HepG2 (cell line): ENCODE results near the gene PCDHGA1. TPM values are rescaled to one million over a fixed set of nuclear protein-coding genes. Genes with fewer than 3 reads are reported as not detected.
A peak's percentile ranks its signal among the peaks of the same experiment; 100 is the strongest.

Experiments
- ELF4 ChIP-seq: sonication (generic); formaldehyde crosslinking; IDR thresholded peaks from 2 replicates; pipeline ENCODE4 v1.5.0; 2020; ENCODE audit warnings: missing genetic modification reagents, mild to moderate bottlenecking, moderate library complexity, borderline replicate concordance
- KAT2B ChIP-seq: fragments of 150-350 bp; IDR thresholded peaks from 2 replicates; pipeline ENCODE4 v1.6.1; 2014; ENCODE audit warnings: low read depth, low read length, borderline replicate concordance
- KLF11 ChIP-seq: IDR thresholded peaks from 2 replicates; pipeline ENCODE4 v1.6.1; 2016; ENCODE audit warnings: missing compliant biosample characterization
- NFE2 ChIP-seq: sonication (generic); formaldehyde crosslinking; IDR thresholded peaks from 2 replicates; pipeline ENCODE4 v1.4.0; 2020; ENCODE audit warnings: missing genetic modification reagents
- ONECUT2 ChIP-seq: sonication (generic); formaldehyde crosslinking; IDR thresholded peaks from 2 replicates; pipeline ENCODE4 v1.4.0; 2020; ENCODE audit warnings: missing genetic modification reagents
- PRMT3 ChIP-seq: sonication (generic); formaldehyde crosslinking; IDR thresholded peaks from 2 replicates; pipeline ENCODE4 v1.8.1; 2022; ENCODE audit warnings: low read depth, mild to moderate bottlenecking, moderate library complexity, missing genetic modification reagents, borderline replicate concordance
- TEAD3 ChIP-seq: optimal IDR thresholded peaks from 2 replicates; pipeline ENCODE3; 2016; ENCODE audit warnings: borderline replicate concordance
- TERF1 ChIP-seq: sonication (generic); formaldehyde crosslinking; IDR thresholded peaks from 2 replicates; pipeline ENCODE4 v1.8.0; 2022; ENCODE audit warnings: mild to moderate bottlenecking, missing genetic modification reagents, moderate library complexity
- ZNF678 ChIP-seq: sonication (generic); formaldehyde crosslinking; IDR thresholded peaks from 2 replicates; pipeline ENCODE4 v1.4.0; 2020; ENCODE audit warnings: mild to moderate bottlenecking, missing genetic modification reagents
- ZNF703 ChIP-seq: sonication (generic); formaldehyde crosslinking; IDR thresholded peaks from 2 replicates; pipeline ENCODE4 v1.5.1; 2020; ENCODE audit warnings: missing genetic modification reagents, mild to moderate bottlenecking, moderate library complexity, borderline replicate concordance
- ZNF777 ChIP-seq: sonication (generic); formaldehyde crosslinking; IDR thresholded peaks from 2 replicates; pipeline ENCODE4 v1.4.0; 2020; ENCODE audit warnings: missing genetic modification reagents
- ZNF800 ChIP-seq: sonication (generic); formaldehyde crosslinking; IDR thresholded peaks from 2 replicates; pipeline ENCODE4 v1.4.0; 2020; ENCODE audit warnings: missing genetic modification reagents
- ZNF879 ChIP-seq: sonication (generic); formaldehyde crosslinking; IDR thresholded peaks from 2 replicates; pipeline ENCODE4 v1.8.1; 2023; ENCODE audit warnings: missing genetic modification reagents
- polyA plus RNA-seq, 8 experiments: library from polyadenylated mRNA; depleted of rRNA in 3 of 8; stranded (reverse) in 7 of 8; unstranded in 1 of 8; fragments of >200 nt; fragmentation: Illumina TruSeq in 4 of 8; extraction: Trizol in 4 of 8; gene quantifications; 2 replicates each; pipeline versions ENCODE4 v1.2.1 to v1.2.3, GENCODE V29; 2011 to 2016; ENCODE audit warnings: low read depth in 4 of 8, missing spikeins in 1 of 8, mixed read lengths in 1 of 8; ENCODE audit not compliant: insufficient read depth in 1 of 8
- total RNA-seq, 5 experiments: library from RNA; depleted of rRNA; stranded (reverse); fragments of >200 nt; fragmentation: Illumina TruSeq; extraction: Trizol; gene quantifications; 2 replicates each; pipeline ENCODE4 v1.2.3, GENCODE V29; 2016; ENCODE audit warnings: low read depth in 1 of 5
- TF ChIP-seq, protein P1 (sequence below): sonication (generic); formaldehyde crosslinking; conservative IDR thresholded peaks from 2 replicates; pipeline ENCODE4 v1.4.0; 2020; ENCODE audit warnings: mild to moderate bottlenecking, missing genetic modification reagents, moderate library complexity
- TF ChIP-seq, protein P2 (sequence below): sonication (generic); formaldehyde crosslinking; IDR thresholded peaks from 2 replicates; pipeline ENCODE4 v1.8.1; 2022; ENCODE audit warnings: low read depth, mild to moderate bottlenecking, missing genetic modification reagents
- TF ChIP-seq, protein P3 (sequence below): IDR thresholded peaks from 2 replicates; pipeline ENCODE4 v1.6.1; 2016; ENCODE audit warnings: low read depth, borderline replicate concordance

PCDHGA1 gene
- total and polyA plus RNA-seq, 2 of the 13 experiments (the other 11 are each of a cell fraction or from before 2014, with no cell fraction given) = 0.31 to 0.40 TPM

DNA sequence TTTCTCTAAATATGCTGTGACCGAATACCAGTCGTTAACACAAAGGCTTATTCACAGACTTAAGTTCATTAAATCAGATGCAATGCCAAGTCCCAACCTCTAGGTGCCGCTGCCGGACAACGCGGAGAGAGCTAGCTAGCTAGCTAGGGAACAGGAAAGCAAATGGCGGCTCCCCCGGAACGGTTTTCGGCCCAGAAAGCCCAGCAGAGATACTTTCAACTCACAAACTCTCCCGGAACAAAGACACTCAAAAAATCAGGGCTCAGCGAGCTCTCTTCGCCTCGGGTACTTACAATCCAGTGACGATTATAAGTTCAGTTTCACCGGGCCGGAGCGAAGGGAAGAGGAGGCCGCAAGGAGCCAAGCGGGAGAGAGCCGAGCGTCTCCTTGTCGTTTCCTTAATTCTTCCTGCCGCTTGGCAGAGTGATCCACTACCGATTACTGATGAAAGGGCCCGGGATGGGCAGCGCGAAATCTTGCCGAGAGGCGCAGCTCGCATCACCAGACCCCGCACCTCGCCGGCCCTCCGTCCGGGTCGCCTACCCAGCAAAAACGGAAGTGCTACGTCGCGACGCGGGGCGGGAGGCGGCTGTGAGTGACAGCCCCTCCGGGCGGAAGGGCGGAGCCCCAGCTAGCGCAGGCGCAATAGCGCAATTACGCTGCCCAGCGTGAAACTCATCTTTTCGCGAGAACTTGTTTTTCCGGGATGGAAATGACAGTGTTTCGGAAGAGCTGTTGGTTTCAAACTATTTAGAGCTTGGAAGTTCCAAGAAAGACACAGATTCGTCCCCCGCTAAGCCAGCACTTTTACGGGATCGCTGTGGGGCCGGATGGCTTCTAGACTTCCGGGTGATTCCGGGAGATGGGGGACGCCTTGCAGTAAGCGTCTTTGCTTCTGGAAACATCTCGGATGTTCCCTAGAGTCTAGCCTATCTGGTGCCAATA, 9.8 kb upstream of the PCDHGA1 start, which contains the start of gene TAF7 (continued):
- no peak; the same call in 1 of the 2 replicates for TF ChIP-seq ZNF703
- TF ChIP-seq, protein P1, sequence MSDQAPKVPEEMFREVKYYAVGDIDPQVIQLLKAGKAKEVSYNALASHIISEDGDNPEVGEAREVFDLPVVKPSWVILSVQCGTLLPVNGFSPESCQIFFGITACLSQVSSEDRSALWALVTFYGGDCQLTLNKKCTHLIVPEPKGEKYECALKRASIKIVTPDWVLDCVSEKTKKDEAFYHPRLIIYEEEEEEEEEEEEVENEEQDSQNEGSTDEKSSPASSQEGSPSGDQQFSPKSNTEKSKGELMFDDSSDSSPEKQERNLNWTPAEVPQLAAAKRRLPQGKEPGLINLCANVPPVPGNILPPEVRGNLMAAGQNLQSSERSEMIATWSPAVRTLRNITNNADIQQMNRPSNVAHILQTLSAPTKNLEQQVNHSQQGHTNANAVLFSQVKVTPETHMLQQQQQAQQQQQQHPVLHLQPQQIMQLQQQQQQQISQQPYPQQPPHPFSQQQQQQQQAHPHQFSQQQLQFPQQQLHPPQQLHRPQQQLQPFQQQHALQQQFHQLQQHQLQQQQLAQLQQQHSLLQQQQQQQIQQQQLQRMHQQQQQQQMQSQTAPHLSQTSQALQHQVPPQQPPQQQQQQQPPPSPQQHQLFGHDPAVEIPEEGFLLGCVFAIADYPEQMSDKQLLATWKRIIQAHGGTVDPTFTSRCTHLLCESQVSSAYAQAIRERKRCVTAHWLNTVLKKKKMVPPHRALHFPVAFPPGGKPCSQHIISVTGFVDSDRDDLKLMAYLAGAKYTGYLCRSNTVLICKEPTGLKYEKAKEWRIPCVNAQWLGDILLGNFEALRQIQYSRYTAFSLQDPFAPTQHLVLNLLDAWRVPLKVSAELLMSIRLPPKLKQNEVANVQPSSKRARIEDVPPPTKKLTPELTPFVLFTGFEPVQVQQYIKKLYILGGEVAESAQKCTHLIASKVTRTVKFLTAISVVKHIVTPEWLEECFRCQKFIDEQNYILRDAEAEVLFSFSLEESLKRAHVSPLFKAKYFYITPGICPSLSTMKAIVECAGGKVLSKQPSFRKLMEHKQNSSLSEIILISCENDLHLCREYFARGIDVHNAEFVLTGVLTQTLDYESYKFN = no peak; the same call in 1 of the 2 replicates
- TF ChIP-seq TERF1 = no peak
- no peak for TF ChIP-seq TEAD3 (CRISPR knock-in tag)
- TF ChIP-seq ZNF678 = peak; percentile 89
- peak; percentile 77; the same call in 1 of the 2 replicates for TF ChIP-seq ELF4 (CRISPR knock-in tag)
- TF ChIP-seq, protein P2, sequence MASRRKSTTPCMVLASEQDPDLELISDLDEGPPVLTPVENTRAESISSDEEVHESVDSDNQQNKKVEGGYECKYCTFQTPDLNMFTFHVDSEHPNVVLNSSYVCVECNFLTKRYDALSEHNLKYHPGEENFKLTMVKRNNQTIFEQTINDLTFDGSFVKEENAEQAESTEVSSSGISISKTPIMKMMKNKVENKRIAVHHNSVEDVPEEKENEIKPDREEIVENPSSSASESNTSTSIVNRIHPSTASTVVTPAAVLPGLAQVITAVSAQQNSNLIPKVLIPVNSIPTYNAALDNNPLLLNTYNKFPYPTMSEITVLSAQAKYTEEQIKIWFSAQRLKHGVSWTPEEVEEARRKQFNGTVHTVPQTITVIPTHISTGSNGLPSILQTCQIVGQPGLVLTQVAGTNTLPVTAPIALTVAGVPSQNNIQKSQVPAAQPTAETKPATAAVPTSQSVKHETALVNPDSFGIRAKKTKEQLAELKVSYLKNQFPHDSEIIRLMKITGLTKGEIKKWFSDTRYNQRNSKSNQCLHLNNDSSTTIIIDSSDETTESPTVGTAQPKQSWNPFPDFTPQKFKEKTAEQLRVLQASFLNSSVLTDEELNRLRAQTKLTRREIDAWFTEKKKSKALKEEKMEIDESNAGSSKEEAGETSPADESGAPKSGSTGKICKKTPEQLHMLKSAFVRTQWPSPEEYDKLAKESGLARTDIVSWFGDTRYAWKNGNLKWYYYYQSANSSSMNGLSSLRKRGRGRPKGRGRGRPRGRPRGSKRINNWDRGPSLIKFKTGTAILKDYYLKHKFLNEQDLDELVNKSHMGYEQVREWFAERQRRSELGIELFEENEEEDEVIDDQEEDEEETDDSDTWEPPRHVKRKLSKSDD (CRISPR knock-in tag) = no peak
- no peak for TF ChIP-seq ZNF800 (CRISPR knock-in tag)
- 0 out of 2 replicates have a peak, but pooled peaks have one; percentile 18 for TF ChIP-seq ZNF777 (CRISPR knock-in tag)
- no peak for TF ChIP-seq PRMT3 (CRISPR knock-in tag)
- no peak for TF ChIP-seq KAT2B
- peak; percentile 50; the same call in 1 of the 2 replicates for TF ChIP-seq ZNF879 (CRISPR knock-in tag)
- TF ChIP-seq ONECUT2 (CRISPR knock-in tag) = no peak
- TF ChIP-seq KLF11 (CRISPR knock-in tag) = no peak
- TF ChIP-seq, protein P3, sequence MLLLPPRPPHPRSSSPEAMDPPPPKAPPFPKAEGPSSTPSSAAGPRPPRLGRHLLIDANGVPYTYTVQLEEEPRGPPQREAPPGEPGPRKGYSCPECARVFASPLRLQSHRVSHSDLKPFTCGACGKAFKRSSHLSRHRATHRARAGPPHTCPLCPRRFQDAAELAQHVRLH (CRISPR knock-in tag) = peak; percentile 37; the same call in 1 of the 2 replicates
- no peak for TF ChIP-seq NFE2
